HG02610 (cell line): ENCODE results near the gene CDX2.

Source experiments
- ATAC-seq: cut with Tn5 transposase; IDR thresholded peaks from one replicate; pipeline ENCODE4 v1.9.1; 2021; ENCODE audit warnings: mild to moderate bottlenecking, moderate library complexity; ENCODE audit not compliant: unreplicated experiment

The CDX2 gene

GRCh38 chr13:27918918-27919658 lies 50.0 kb downstream of the CDX2 start:
- ATAC-seq, result no peak

- ATAC-seq, result no peak
These were observed 50.8 kb downstream of the CDX2 start for GRCh38 chr13:27918041-27918917.

- no peak for ATAC-seq
These were observed 51.8 kb downstream of the CDX2 start for GRCh38 chr13:27917121-27917947.

- no peak for ATAC-seq
These were observed 53.6 kb downstream of the CDX2 start for GRCh38 chr13:27915301-27916207.

- no peak for ATAC-seq
These were observed 56.0 kb downstream of the CDX2 start for GRCh38 chr13:27913160-27913559.

- ATAC-seq, result no peak
These were observed 57.6 kb downstream of the CDX2 start for GRCh38 chr13:27911521-27911920.
